CD4-positive, alpha-beta T cell treated with Interleukin-15 for 4 hours (primary cell): ENCODE measurements around the gene PIAS1.
"Not testable (repeated sequence)": the region's sequence is repeated elsewhere in the genome, so short reads cannot be mapped to it uniquely, and the experiment has no call there.

Experiments
- DNase-seq: peaks from one replicate; pipeline ENCODE4 v3.0.0-alpha.2; 2020; ENCODE audit warnings: low spot score

PIAS1 gene

GRCh38 chr15:68203956-68204355 is 149.8 kb downstream of the PIAS1 start:
- DNase-seq: no peak

DNA sequence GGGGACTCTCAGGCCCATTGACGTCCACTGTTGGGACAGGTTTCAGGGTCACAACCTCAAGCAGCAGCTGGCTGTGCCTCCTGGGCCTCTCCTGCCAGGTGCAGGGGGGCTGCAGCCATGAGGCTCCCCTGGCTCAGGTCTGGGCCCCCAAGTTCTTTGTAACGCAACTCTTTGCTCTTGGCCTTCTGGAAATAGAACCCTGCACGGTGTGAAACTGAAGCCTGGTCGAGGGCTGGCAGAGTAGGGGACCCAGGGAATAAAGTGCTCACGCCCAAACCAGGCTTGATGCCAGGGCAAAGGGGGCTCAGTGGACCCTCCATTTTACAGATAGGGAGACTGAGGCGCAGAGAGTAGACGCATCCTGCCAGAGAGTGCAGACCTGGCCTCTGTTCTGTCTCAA is 150.2 kb downstream of the PIAS1 start:
- no peak for DNase-seq

DNA sequence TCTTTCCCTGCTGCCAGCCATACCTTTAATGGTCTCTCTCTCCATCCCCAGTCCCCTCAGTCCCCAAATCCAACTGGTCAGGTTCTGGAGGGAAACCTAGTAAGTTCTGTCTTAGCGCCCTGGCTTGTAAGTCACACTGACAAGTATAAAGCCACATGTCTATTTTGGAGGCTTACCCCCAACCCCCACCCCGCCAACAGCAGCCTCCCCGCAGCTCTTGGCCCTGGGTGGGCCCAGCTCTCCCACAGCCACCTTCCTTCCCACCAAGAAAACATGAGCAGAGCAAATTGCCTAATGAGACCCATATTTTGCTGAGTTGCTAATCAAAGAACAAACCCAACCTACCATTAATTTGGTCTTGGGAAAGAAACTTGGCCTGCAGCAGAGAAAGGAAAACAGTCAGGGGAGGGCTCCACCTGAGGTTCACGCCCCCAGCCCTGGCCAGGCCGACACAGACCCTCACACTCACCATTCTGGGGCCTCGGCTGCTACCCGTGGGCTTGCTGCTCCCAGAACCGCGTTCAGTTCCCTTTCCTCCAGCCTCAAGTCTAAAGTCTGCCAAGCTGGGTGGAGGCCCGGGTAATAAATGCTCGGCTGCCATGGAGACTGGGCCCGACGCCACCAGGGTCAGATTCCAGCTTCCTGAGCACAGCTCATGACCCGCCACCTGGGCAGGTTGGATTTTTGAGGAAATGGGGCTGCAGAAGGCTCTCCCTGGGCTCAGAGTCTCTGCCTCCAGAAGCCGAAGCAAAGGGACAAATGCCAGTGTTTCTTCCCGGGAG is 150.9 kb downstream of the PIAS1 start, which contains the start of gene CALML4:
TSS of gene CALML4 (minus strand) at position 557 of the 782 bp plus-strand sequence. CDS start at position 472, 85 bp downstream.
- DNase-seq: no peak

DNA sequence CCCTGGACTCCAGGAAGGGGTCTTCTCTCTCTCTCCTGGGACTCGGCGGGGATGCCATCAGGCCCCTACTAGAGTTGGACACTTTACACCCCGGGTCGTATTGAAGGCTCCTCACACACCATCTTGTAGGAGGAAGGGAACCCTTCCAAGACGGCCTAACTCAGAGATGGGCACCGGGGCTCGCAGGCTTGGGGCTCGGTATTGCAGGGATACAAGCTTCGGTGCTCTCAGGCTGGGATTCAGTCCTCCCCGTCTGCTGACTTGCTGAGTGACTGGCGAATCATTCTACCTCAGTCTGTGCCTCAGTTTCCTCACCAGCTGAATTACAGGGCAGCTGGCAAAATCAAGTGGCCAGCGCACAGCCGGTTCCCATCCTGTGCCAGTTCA is 151.4 kb downstream of the PIAS1 start:
- DNase-seq: no peak

DNA sequence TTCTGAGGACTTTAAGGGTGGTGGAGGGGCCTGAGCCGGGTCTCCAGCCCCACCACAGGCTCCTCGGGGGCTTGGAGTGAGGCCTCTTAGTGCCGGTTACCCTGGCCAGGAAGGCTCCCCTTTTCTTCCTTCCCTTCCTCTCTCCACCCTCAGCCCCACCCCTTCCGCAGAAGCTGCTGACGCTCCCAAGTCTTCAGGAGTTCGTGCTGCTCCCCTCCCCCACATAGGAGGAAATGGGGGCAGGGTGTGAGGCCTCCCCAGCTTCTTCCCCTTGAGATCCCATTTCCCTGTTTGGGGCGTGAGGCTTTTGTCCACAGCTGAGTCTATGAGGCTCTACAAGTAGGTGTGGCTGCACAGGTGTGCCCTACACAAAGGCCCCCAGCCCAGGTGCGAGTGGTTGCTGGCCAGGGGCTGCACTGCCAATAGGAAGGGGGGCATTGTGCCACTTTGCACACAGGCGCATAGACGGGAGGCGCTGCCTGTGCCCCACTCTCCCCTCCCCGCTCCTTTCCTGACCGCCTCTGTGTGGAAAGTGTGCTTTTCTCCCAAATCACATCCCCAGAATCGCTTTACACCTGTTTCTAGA is 151.9 kb downstream of the PIAS1 start:
- no peak for DNase-seq

DNA sequence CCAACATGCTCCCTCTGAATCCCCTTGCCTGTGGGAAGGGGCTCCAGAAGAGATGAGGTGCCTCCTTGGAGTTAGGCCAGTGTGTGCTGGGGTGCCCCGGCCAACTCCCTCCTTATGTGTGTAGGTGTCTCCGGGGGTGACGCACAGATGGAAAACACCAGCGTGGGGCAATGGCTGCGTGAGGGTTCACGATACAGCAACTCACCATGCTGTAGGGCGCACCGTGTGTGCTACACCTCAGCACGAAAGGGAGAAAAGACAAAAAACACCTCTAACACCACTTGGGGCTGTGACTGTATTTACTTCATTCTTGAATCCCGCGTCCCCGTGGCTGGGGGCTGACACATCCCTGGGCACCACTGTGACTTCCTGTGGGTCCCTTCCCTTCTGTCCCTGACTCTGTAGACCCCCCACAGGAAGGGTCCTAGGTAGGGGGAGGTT is 152.6 kb downstream of the PIAS1 start:
- no peak for DNase-seq

DNA sequence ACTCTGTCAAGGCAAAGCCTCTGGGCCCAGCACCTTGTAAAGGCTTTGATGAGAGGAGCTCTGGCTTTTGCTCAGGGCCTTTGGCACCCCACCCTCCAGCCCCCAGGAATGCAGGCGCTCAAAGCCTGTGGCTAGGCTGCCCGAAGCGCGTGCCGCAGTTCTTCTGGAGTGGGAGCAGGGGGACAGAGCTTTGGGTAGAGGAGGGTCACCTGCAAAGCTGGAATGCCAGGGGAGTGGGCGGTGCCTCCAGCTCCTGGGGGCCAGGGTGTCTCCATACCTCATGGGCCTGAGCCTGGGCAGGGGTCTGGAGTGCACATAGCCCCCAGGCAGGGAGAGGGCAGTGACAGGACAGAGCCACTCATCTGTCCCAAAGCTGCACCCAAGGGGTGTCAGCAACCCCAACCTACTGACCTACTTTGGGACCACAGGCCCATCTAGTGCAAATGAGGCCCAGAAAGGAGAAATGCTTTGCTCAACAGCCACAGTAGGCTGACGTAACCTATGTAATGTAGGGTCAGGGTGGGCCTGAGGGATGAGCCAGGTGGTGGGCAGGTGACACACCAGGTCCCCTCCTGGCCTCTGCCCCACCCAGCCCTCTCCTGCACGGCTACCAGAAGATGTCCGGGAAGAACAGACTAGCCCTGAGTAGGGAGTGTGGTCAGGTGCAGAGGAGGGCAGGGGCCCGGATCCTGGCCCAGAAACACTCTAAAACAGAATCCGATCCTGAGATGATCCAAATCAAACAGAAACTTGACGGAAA is 153.2 kb downstream of the PIAS1 start:
- no peak for DNase-seq

DNA sequence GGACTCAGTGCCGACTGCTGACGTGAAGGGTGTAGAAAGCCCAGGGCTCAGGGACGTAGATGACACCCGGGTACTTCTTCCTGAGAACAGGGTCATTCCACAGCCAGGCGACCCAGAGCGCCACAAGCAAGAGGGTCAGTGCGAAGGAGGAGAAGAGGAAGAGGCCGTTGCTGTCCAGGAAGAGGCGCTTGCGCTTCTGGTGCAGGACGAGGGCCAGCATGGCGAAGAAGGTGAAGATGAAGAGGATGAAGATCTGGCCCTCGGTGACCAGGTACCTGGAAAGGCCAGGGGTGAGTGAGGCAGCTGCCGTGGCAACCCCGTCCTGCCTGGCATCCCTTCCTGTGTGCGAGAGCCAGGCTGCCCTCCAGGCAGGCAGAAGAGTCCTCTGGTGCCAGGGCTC is 154.0 kb downstream of the PIAS1 start:
- no peak for DNase-seq

DNA sequence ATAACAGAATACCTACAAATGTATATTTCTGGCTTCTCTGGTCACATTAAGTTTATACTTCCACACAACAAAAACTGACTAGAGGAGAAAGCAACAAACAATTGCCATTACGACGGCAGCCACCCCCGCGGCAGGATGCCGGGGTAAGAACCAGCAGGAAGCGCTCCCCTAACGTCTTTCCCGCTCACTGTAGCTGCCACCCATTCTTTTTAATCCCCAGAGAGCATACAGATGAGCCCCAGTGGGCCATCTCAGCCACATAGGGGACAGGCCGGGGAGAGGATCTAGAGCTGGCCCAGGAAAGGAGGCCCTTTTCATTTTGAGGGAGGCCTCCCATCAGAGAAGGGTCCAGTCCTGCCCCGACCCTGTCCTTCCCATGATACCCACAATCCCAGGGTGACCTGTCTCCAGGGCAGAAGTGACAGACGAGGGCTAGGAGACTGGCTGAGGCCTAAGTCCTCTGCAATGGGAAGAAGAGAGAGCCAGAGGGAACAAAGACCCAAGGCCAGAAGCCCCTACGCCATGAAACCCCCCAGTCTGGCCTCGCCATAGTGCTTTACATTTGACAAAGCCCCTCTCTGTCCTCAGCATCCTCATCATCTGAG is 154.6 kb downstream of the PIAS1 start:
- DNase-seq: no peak

- DNase-seq: no peak
These were observed 155.2 kb downstream of the PIAS1 start for GRCh38 chr15:68209272-68209671.

DNA sequence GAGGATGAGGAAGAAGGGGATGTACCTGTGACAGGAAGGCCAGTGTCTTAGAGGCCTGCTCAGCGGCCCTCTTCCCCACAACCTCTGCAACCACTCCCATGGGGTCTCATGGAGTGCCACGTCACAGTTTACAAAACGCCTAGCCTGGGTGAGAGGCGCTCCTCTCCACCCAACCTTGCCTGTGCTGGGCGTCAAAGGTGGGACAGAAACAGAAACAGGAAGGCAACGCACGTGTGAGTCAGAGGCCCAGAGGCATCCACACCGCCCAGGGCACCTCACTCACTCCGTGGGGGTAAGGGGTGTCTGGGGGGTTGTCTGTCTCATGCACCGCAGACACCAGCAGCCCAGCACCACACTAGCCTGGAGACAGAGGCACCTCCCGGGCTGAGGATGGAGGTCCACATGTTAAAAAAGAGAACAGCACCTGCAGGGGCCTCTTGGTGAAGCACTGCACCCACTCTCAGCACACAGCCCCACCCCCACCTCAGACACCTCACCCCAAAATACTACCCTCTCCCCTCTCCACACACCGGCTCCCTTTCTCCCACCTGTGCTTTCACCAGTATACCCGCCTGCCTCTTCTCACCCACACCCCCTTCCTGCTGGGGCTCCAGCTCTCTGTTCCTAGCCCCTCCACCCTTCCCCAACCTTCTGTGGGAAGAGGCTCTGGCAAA is 155.8 kb downstream of the PIAS1 start:
- peak; percentile 17 for DNase-seq

- no peak for DNase-seq
These were observed 156.3 kb downstream of the PIAS1 start for GRCh38 chr15:68210409-68210756.

DNA sequence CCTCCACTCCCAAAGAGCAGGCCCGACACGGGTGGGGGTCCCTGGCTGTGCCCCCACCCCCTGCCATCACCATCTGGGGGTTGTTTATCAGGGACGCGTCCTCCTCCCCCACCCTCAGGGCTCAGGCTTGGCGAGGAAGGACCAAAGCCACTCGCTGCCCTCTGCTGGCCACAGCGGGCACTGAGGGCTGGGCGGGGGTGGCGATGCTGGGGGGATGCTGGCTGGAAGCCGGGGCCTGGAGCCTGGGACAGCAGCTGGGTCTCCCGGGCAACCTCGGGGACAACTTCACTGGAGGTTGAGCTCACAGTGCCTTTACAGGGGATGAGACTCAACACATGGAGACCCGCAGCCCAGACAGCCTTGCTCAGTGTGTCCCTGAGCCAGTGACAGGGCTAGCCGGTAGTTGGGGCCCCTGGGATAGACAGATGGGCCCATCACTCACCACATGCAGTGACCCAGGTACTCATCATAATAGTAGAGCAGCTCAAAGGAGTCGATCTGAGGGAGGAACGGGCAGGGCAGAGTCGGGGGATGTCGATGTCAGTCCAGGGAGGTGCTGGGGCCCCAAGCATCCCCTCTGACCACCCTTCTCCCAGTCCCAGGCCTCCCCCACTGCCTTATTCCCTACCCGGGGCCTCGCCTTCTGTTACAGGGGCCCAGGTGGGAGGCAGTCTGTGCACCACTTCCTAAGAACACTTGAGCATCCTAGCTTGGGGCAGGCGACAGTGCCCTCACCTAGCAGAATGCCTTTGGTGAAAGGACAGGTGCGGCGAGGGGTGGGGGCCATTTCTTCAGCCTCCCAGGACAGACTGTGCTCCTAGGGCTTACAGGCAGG is 156.9 kb downstream of the PIAS1 start:
- DNase-seq: peak; percentile 35

- DNase-seq: no peak
These were observed 157.7 kb downstream of the PIAS1 start for GRCh38 chr15:68211656-68212320.

DNA sequence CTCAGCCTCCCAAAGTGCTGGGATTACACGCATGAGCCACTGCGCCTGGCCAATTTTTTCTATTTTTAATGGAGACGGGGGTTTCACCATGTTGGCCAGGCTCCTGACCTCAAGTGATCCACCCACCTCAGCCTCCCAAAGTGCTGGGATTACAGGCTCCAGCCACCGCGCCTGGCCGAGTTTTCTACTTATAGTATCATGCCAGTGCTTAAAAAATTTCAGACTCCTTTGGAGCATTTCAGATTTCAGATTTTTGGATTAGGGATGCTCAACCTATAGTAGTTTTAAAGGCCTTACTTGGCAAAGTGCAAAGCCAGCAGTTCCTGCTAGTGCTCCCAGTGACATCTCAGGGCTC is 159.4 kb downstream of the PIAS1 start:
- DNase-seq: not testable (repeated sequence)

GRCh38 chr15:68213991-68214837 is 160.1 kb downstream of the PIAS1 start:
- DNase-seq: no peak

GRCh38 chr15:68214838-68215254 is 160.7 kb downstream of the PIAS1 start:
- DNase-seq: no peak

- no peak for DNase-seq
These were observed 163.2 kb downstream of the PIAS1 start for GRCh38 chr15:68217341-68217740.

DNA sequence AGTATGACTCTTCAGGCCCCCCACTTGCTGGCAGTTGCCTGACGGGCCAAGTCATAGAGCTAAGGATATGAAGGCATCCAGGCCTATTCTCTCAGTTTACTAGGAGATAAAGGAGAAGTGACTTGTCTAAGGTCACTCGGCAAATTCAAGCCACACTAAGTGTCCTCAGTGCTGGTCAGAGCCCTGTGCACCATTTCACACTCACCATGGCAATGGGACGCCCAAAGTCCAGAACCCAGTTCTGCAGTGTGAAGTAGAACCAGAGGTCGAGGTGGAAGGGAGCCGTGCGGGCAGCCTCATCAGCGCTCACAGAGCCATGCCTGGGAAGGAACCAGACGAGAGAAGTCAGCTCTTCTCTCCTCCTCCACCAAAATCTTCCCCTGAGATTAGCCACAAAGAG is 164.2 kb downstream of the PIAS1 start:
- DNase-seq: no peak
